Upper lobe of right lung (tissue), 1 donor: ENCODE measurements around the gene ESPN. TPM values are rescaled to one million over a fixed set of nuclear protein-coding genes. Genes with fewer than 3 reads are reported as not detected.
"Not testable (repeated sequence)": the region's sequence is repeated elsewhere in the genome, so short reads cannot be mapped to it uniquely, and the experiment has no call there.

ENCODE experiments used
- ATAC-seq: fragments of 200-7000 bp; cut with Tn5 transposase; one replicate; pipeline ENCODE4 v1.9.1; 2020; ENCODE audit warnings: mild to moderate bottlenecking, moderate library complexity
- DNase-seq: peaks from one replicate; pipeline ENCODE4 v3.0.0-alpha.2; 2020
- H3K27ac ChIP-seq: fragments of 200-600 bp; one replicate; pipeline ENCODE4 v1.8.0; 2022
- H3K27me3 ChIP-seq: fragments of 200-600 bp; one replicate; pipeline ENCODE4 v1.8.0; 2022; ENCODE audit warnings: mild to moderate bottlenecking
- H3K36me3 ChIP-seq: fragments of 200-600 bp; one replicate; pipeline ENCODE4 v1.8.0; 2022
- H3K4me1 ChIP-seq: fragments of 200-600 bp; one replicate; pipeline ENCODE4 v1.8.0; 2022
- H3K4me3 ChIP-seq: fragments of 200-600 bp; one replicate; pipeline ENCODE4 v1.8.0; 2022; ENCODE audit warnings: mild to moderate bottlenecking
- H3K9me3 ChIP-seq: fragments of 200-600 bp; one replicate; pipeline ENCODE4 v1.8.0; 2022
- CTCF ChIP-seq: fragments of 200-600 bp; IDR thresholded peaks from one replicate; pipeline ENCODE4 v1.8.0; 2022; ENCODE audit warnings: antibody characterized with exemption
- intact Hi-C: fragments of 100-400 bp; cut with DNase I; formaldehyde crosslinking; loops from one replicate; pipeline ENCODE4 v1.11.0; 2022
- total RNA-seq: library from RNA; stranded (reverse); fragmentation: NEBNext Ultra II Directional; extraction: Animal tissue kit (Norgen Biotek cat#: 25700); gene quantifications from one replicate; pipeline ENCODE4 v1.2.1, GENCODE V29; 2021
- donor health status: DM: no; HTN: yes; CAD: no; lungs with severe emphysema.

The ESPN gene
- total RNA-seq, 1 donor from 2014 or later: 4.3 TPM

DNA sequence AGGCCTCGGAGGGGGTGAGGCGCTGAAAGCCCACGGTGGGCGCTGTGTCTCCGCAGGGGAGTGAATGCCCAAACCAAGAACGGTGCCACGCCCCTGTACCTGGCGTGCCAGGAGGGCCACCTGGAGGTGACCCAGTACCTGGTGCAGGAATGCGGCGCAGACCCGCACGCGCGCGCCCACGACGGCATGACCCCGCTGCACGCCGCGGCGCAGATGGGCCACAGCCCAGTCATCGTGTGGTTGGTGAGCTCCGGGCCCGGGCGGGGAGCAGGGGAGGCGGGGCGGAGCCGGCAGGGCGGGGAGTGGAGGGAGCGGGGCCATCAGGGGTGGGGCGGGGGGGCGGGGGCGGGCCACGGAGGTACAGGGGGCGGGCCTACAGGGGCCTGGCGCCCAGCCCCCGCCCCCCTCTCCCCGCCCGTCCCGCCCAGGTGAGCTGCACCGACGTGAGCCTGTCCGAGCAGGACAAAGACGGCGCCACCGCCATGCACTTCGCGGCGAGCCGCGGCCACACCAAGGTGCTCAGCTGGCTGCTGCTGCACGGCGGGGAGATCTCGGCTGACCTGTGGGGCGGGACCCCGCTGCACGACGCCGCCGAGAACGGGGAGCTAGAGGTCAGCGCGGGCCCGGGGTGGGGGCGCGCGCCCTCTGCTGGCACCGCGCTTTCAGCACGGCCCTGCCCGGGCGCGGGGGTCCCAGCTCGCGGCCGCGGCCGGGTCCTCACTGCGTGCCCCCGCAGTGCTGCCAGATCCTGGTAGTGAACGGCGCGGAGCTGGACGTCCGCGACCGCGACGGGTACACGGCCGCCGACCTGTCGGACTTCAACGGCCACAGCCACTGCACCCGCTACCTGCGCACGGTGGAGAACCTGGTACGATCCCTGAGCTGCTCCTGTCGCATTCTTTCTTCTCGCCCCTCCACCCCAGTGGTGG, 15.9 kb downstream of the ESPN start:
- H3K4me3 ChIP-seq: no peak overlapping the region
- H3K27me3 ChIP-seq: peaks cover 31% of the 10 kb centered on the region
- DNase-seq (peak; percentile 89), ATAC-seq (peak; percentile 79)
- H3K27ac ChIP-seq: no peak overlapping the region
- TF ChIP-seq CTCF: peak; percentile 25
- no peaks in the 10 kb centered on the region for H3K36me3 ChIP-seq
- H3K4me1 ChIP-seq: no peaks in the 10 kb centered on the region
- no peaks in the 10 kb centered on the region for H3K9me3 ChIP-seq
- intact Hi-C loops: no loop called here

DNA sequence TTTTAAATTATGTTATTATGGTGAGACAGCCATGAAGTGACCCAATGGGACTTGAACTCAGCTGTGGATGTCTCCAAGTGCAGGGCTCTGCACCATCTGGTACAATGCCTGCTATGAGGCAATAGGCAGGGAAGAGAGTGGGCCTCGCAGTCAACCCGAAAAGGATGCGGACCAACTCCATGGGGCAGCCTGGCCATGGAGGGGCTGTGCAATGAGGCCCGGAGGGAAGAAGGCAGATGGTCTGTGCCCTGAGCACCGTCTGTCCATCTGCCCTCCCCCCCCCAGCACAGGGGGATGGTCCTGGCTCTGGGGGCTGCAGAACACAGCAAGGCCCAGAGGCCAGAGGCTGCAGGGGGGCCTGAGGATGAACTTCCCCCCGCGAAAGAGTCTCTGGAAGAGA, 17.0 kb downstream of the ESPN start:
- no peaks in the 10 kb centered on the region for H3K36me3 ChIP-seq
- DNase-seq: no peak
- H3K27ac ChIP-seq: no peak overlapping the region
- ATAC-seq: no peak
- H3K4me3 ChIP-seq: no peak overlapping the region
- TF ChIP-seq CTCF: no peak
- no peaks in the 10 kb centered on the region for H3K4me1 ChIP-seq
- peaks cover 40% of the 10 kb centered on the region for H3K27me3 ChIP-seq
- no peaks in the 10 kb centered on the region for H3K9me3 ChIP-seq
- intact Hi-C loops: no loop called here

DNA sequence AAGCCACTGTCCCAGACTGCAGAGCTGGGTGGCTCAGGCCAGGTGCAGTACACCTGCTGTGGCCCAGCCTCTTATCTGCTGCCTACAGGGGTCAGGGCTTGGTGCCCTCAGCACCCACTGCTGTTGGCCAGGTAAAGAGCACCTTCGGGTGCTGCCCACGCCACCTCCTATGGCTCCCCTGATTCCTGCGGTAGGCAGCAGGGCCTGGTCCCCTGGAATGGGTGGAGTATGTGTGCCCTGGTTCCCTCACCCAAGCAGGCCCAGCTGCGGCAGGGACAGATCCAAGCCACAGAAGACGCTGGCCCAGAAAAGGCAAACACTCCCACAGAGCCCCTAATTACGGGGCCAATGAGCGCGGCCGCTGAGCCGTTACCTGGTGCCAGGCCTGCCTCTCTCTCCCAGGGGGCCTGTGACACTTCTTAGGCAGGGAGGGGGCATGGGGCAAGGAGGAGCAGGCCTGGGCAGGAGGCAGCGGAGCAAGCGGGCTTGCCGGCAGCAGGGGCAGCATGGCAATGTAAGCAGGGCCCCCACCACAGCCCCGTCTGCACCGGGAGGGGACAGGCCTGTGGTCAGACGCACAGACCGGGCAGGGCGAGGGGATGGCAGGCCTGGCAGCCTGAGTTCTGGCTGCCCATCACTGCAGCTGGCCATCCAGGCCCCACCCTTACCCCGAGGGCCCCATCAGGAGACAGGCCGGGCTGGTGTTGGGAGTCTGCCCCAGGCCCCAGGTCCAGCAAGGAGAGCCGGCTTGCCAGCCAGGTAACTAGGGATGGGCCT, 19.0 kb downstream of the ESPN start:
- Histone ChIP-seq H3K4me3 (no peak overlapping the region), H3K9me3 (no peaks in the 10 kb centered on the region), H3K27me3 (peaks cover 48% of the 10 kb centered on the region), H3K4me1 (no peaks in the 10 kb centered on the region), H3K27ac (no peak overlapping the region), H3K36me3 (no peaks in the 10 kb centered on the region)
- no peak for ATAC-seq
- intact Hi-C loops: no loop called here
- DNase-seq: no peak
- TF ChIP-seq CTCF: no peak

DNA sequence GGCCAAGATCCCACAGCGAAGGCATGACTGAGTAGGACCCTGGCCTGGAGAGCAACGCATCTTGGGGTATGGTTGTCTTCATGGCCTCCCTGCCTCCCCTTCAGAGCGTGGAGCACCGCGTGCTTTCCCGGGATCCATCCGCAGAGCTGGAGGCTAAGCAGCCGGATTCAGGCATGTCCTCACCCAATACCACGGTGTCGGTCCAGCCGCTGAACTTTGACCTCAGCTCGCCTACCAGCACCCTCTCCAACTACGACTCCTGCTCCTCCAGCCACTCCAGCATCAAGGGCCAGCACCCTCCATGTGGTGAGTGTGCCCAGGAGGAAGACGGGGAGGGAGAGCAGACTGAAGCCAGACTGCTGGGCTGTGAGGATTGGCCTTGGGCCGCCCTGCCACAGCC, 19.8 kb downstream of the ESPN start:
- DNase-seq (no peak), ATAC-seq (no peak)
- H3K4me3 ChIP-seq: no peak overlapping the region
- intact Hi-C loops: no loop called here
- TF ChIP-seq CTCF: no peak
- H3K4me1 ChIP-seq: no peaks in the 10 kb centered on the region
- H3K27me3 ChIP-seq: peaks cover 48% of the 10 kb centered on the region
- no peaks in the 10 kb centered on the region for H3K36me3 ChIP-seq
- no peaks in the 10 kb centered on the region for H3K9me3 ChIP-seq
- no peak overlapping the region for H3K27ac ChIP-seq

GRCh38 chr1:6445062-6445763, 20.6 kb downstream of the ESPN start:
- intact Hi-C loops: no loop called here
- H3K9me3 ChIP-seq: no peaks in the 10 kb centered on the region
- H3K36me3 ChIP-seq: no peaks in the 10 kb centered on the region
- H3K27ac ChIP-seq: no peak overlapping the region
- no peak overlapping the region for H3K4me3 ChIP-seq
- DNase-seq: peak; percentile 82
- peak; percentile 66 for ATAC-seq
- TF ChIP-seq CTCF: peak; percentile 63
- peaks cover 48% of the 10 kb centered on the region for H3K27me3 ChIP-seq
- no peaks in the 10 kb centered on the region for H3K4me1 ChIP-seq

DNA sequence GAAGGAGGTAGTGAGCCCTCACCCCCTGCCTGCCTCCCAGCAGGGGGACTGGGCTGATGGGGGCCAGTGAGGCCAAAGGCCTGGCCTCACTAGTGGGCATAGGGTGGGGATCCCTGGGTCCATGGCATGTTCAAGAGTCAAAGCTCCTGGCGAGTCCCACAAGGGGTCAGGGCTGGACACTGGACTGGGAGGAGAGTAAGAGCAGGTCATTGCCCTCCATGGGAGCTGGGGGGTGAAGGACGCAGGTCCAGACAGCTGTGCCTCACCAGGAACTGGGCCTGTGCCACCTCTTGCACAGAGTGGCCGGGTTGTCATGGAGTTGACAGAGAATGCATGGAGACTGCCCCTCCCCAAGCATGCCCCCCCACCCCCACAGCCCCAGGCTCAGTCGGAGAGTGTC, 21.4 kb downstream of the ESPN start:
- DNase-seq, ATAC-seq, H3K4me3 ChIP-seq, H3K27ac ChIP-seq, H3K4me1 ChIP-seq, H3K9me3 ChIP-seq, H3K36me3 ChIP-seq, intact Hi-C loops: not testable (repeated sequence)
- H3K27me3 ChIP-seq: peaks cover 52% of the 10 kb centered on the region
